ENCODE measurements around the gene BARHL1.

- TF ChIP-seq, protein P1, sequence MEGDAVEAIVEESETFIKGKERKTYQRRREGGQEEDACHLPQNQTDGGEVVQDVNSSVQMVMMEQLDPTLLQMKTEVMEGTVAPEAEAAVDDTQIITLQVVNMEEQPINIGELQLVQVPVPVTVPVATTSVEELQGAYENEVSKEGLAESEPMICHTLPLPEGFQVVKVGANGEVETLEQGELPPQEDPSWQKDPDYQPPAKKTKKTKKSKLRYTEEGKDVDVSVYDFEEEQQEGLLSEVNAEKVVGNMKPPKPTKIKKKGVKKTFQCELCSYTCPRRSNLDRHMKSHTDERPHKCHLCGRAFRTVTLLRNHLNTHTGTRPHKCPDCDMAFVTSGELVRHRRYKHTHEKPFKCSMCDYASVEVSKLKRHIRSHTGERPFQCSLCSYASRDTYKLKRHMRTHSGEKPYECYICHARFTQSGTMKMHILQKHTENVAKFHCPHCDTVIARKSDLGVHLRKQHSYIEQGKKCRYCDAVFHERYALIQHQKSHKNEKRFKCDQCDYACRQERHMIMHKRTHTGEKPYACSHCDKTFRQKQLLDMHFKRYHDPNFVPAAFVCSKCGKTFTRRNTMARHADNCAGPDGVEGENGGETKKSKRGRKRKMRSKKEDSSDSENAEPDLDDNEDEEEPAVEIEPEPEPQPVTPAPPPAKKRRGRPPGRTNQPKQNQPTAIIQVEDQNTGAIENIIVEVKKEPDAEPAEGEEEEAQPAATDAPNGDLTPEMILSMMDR (IDR thresholded peaks at IDR 0.05), result no peak
- TF ChIP-seq POLR2A (IDR thresholded peaks at IDR 0.05), result no peak
Measured at GRCh38 chr9:132564526-132564925, 17.9 kb upstream of the BARHL1 start.

Data from Peyer's patch (tissue), 4 donors.